GM10266 (cell line): ENCODE measurements around the gene GMDS.

Experiments used
- DNase-seq: peaks from one replicate; pipeline ENCODE4 v3.0.0; 2012; ENCODE audit errors: extremely low spot score
- CTCF ChIP-seq: IDR thresholded peaks from 2 replicates; pipeline ENCODE4 v1.5.1; 2012; ENCODE audit warnings: mild to moderate bottlenecking, low read depth; ENCODE audit not compliant: control insufficient read depth, insufficient read depth; ENCODE audit errors: missing control alignments

GMDS gene

GRCh38 chr6:1986454-1987243 lies 258.8 kb downstream of the GMDS start:
- no peak for DNase-seq
- no peak for TF ChIP-seq CTCF

DNA sequence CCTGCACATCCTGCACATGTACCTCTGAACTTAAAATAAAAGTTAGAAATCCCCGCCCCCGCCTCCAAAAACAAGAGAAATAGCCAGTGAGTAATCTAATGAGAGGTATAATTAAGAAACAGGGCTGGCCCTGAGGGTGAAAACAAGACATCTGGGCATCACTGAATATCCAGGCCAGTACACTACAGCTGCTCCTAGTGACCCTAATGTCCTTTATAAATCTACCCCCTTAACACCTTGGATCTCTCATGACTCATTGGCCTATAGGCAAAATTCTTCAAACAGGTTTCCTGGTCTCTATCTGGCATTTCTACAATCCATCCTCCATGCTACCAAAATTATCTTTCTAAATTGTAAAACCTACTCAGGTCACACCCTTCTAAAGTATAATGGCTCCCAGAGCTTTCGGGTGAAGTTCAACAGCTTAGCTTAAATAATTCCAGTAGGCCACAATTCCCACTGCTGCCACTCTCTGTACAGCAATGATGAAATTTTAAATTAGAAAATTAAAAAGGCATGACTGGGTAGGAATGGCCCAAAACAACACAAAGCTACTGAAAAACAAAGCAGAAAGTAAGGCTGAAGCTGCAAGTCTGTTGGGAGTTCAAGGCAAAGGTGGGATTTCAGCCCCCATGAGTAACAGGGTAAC lies 260.9 kb downstream of the GMDS start:
- TF ChIP-seq CTCF: no peak
- no peak for DNase-seq

GRCh38 chr6:1983850-1984249 lies 261.6 kb downstream of the GMDS start:
- TF ChIP-seq CTCF: no peak
- no peak for DNase-seq

DNA sequence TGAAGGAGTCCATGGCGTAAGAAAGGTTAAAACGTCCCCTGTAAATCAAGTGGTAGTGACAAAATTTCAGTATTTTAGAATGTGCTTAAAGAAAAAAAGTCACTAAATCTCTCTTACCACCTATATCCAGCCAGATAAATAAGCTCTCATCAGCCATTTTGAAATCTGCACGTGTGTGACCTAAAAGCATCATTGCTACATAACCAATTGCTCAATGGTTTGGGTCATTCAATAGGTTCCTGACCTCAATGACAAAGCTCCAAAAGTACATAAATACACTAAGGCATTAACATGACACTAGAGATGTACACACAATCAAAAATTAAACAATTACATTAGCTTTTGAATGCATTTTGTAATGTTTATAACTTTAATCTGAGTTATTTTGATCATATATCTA lies 272.4 kb downstream of the GMDS start:
- no peak for DNase-seq
- no peak for TF ChIP-seq CTCF

- TF ChIP-seq CTCF: no peak
- DNase-seq: no peak
Observed at GRCh38 chr6:1971612-1972011, 273.8 kb downstream of the GMDS start.

- DNase-seq: no peak
- TF ChIP-seq CTCF: no peak
Observed at GRCh38 chr6:1970151-1970561, 275.2 kb downstream of the GMDS start.

GRCh38 chr6:1966713-1967112 lies 278.7 kb downstream of the GMDS start:
- DNase-seq: no peak
- no peak for TF ChIP-seq CTCF
